Caco-2 (cell line): ENCODE results near the gene IFNA1. TPM values are rescaled to one million over a fixed set of nuclear protein-coding genes. Genes with fewer than 3 reads are reported as not detected.
"Not testable (repeated sequence)": the region's sequence is repeated elsewhere in the genome, so short reads cannot be mapped to it uniquely, and the experiment has no call there.

Experiments
- BruUV-seq: library from RNA; stranded (reverse); fragments of 400-500 nt; replicated peaks from 2 replicates; lab custom pipeline; 2021; lab: Mats Ljungman, UMichigan
- CTCF ChIA-PET: fragments of 300-600 bp; sonication (Branson Sonifier 250); formaldehyde crosslinking; loops from one replicate; lab custom pipeline; 2022; ENCODE audit warnings: antibody characterized with exemption; lab: Charles Lee
- POLR2A ChIA-PET: fragments of 300-600 bp; sonication (Branson Sonifier 250); formaldehyde crosslinking; loops from one replicate; lab custom pipeline; 2022; ENCODE audit warnings: antibody characterized with exemption; lab: Charles Lee
- DNase-seq, 2 experiments: peaks; one replicate each; pipeline versions ENCODE4 v3.0.0 to v3.0.0-alpha.2; 2020 to 2022
- H3K27me3 ChIP-seq: replicated peaks from 2 replicates; pipeline ENCODE4 v1.6.0; 2011; ENCODE audit warnings: low read length; ENCODE audit not compliant: control insufficient read depth, insufficient read depth
- H3K36me3 ChIP-seq: 2 replicates; pipeline ENCODE4 v1.5.1; 2011; ENCODE audit warnings: low read length; ENCODE audit not compliant: control insufficient read depth, insufficient read depth
- H3K4me1 ChIP-seq: fragments of 250-450 bp; sonication (Bioruptor Pico); 2 replicates; pipeline ENCODE4 v1.5.1; 2020; ENCODE audit warnings: mild to moderate bottlenecking
- H3K4me3 ChIP-seq: 2 replicates; pipeline ENCODE4 v1.5.1; 2011; ENCODE audit warnings: low read depth, mild to moderate bottlenecking, control low read depth, low read length
- H3K9me3 ChIP-seq: fragments of 250-450 bp; sonication (Bioruptor Pico); 2 replicates; pipeline ENCODE4 v1.5.1; 2020; ENCODE audit warnings: mild to moderate bottlenecking, moderate library complexity
- H3K27ac Mint-ChIP-seq: one replicate; pipeline ENCODE4 v1.8.0; 2022; ENCODE audit warnings: mixed read lengths; ENCODE audit not compliant: unreplicated experiment
- H3K27me3 Mint-ChIP-seq: one replicate; pipeline ENCODE4 v1.8.0; 2022; ENCODE audit warnings: mixed read lengths; ENCODE audit not compliant: insufficient read depth, unreplicated experiment
- H3K36me3 Mint-ChIP-seq: one replicate; pipeline ENCODE4 v1.8.0; 2022; ENCODE audit warnings: mild to moderate bottlenecking, mixed read lengths; ENCODE audit not compliant: insufficient read depth, unreplicated experiment
- H3K4me1 Mint-ChIP-seq: one replicate; pipeline ENCODE4 v1.8.0; 2022; ENCODE audit warnings: low read depth, mixed read lengths; ENCODE audit not compliant: unreplicated experiment
- H3K4me3 Mint-ChIP-seq: one replicate; pipeline ENCODE4 v1.8.0; 2022; ENCODE audit warnings: mild to moderate bottlenecking, moderate library complexity, mixed read lengths; ENCODE audit not compliant: unreplicated experiment
- H3K9me3 Mint-ChIP-seq: one replicate; pipeline ENCODE4 v1.8.0; 2022; ENCODE audit warnings: mixed read lengths; ENCODE audit not compliant: unreplicated experiment
- CTCF ChIP-seq, 2 experiments: fragments of 200-600 bp in 1 of 2; IDR thresholded peaks; 1 replicate in 1 of 2; 2 replicates in 1 of 2; pipeline versions ENCODE4 v1.5.1 to v1.8.0; 2011 to 2022; ENCODE audit warnings: antibody characterized with exemption in 1 of 2, control low read depth in 1 of 2, inconsistent platforms in 1 of 2, low read depth in 1 of 2, low read length in 1 of 2, mild to moderate bottlenecking in 1 of 2, moderate library complexity in 1 of 2; ENCODE audit not compliant: insufficient read depth in 1 of 2, severe bottlenecking in 1 of 2, unreplicated experiment in 1 of 2
- intact Hi-C: fragments of 100-400 bp; cut with micrococcal nuclease; formaldehyde crosslinking; loops from one replicate; pipeline ENCODE4 v1.10.0; 2022; ENCODE audit not compliant: unreplicated experiment
- total RNA-seq: library from RNA; stranded (reverse); gene quantifications from 2 replicates; pipeline ENCODE4 v1.2.3, GENCODE V29; 2022

IFNA1 gene
- total RNA-seq, 1 experiment from 2014 or later, result not detected

DNA sequence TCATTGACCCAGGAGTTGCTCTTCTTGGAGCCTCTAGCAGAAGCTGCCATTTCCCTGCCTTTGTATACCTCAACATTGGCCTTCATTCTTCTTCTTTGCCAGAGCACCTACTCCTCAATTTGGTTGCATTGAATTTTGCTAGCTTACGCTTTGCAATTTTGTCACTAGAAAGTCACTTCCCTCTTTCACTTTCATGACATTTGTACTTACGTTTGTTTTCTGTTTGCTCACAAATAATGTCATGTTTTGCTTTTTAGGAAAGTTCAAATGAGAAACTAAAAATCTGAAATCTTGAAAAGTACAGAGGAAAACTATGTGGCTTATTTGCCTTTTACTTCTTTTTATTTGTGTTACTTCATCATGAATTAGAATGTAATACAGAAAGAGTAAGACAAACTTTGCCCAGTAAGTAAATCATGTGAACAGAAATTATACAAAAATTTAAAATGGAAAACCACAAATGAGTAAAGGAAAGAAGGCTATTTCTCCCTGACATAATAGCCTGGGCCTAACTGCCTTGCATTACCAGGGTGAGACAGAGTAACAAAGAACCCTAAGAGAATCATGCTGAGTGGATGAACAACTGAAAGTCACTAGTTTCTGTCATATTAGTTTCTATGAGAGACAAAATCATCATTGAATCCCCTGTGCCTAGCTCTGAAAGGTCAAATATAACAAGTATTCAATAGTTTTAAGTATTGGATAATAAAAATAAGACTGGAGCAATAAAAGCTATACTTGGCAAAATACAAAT, 7.4 kb upstream of the IFNA1 start:
- BruUV-seq, result no TSS peak
- H3K27me3 Mint-ChIP-seq, result peaks cover 2% of the 10 kb centered on the region
- H3K4me3 Mint-ChIP-seq, result no peak overlapping the region
- POLR2A ChIA-PET, result no interaction called here
- no peak for TF ChIP-seq CTCF (IDR thresholded peaks at IDR 0.05; ENCODE audit: insufficient read depth in 1 of 2, low read depth in 1 of 2, low read length in 1 of 2, severe bottlenecking in 1 of 2, unreplicated experiment in 1 of 2)
- CTCF ChIA-PET, result no interaction called here
- intact Hi-C loops, result no loop called here
- no peak overlapping the region for H3K4me3 ChIP-seq
- H3K9me3 Mint-ChIP-seq, result no peaks in the 10 kb centered on the region
- no peaks in the 10 kb centered on the region for H3K4me1 ChIP-seq
- no peaks in the 10 kb centered on the region for H3K4me1 Mint-ChIP-seq
- H3K9me3 ChIP-seq, result no peaks in the 10 kb centered on the region
- H3K27ac Mint-ChIP-seq, result no peak overlapping the region
- no peak for DNase-seq
- H3K36me3 ChIP-seq, result no peaks in the 10 kb centered on the region
- H3K27me3 ChIP-seq, result no peaks in the 10 kb centered on the region
- no peaks in the 10 kb centered on the region for H3K36me3 Mint-ChIP-seq

- H3K27me3 ChIP-seq, result no peaks in the 10 kb centered on the region
- no peak overlapping the region for H3K4me3 Mint-ChIP-seq
- TF ChIP-seq CTCF (IDR thresholded peaks at IDR 0.05; ENCODE audit: insufficient read depth in 1 of 2, low read depth in 1 of 2, low read length in 1 of 2, severe bottlenecking in 1 of 2, unreplicated experiment in 1 of 2), result peak; percentile 26 to 48
- no peak overlapping the region for H3K4me3 ChIP-seq
- no TSS peak for BruUV-seq
- DNase-seq, result peak in 1 of 2 experiments; percentile 45
- H3K36me3 Mint-ChIP-seq, result no peaks in the 10 kb centered on the region
- no peaks in the 10 kb centered on the region for H3K9me3 ChIP-seq
- H3K27ac Mint-ChIP-seq, result no peak overlapping the region
- H3K4me1 Mint-ChIP-seq, result no peaks in the 10 kb centered on the region
- H3K27me3 Mint-ChIP-seq, result peaks cover 2% of the 10 kb centered on the region
- no peaks in the 10 kb centered on the region for H3K4me1 ChIP-seq
- intact Hi-C loops, result loop anchor here (1.0 kb wide), 2 partner anchors 21 to 355 kb away; no protein-coding TSS in a partner anchor
- ChIA-PET POLR2A (no interaction called here), CTCF (interaction anchor here (1.0 to 2.5 kb wide), 13 partner anchors 10 to 354 kb away, joined by 3 to 38 read pairs (median 5); no protein-coding TSS in a partner anchor)
- H3K9me3 Mint-ChIP-seq, result no peaks in the 10 kb centered on the region
- no peaks in the 10 kb centered on the region for H3K36me3 ChIP-seq
Observed at GRCh38 chr9:21434202-21435014, 5.8 kb upstream of the IFNA1 start.

DNA sequence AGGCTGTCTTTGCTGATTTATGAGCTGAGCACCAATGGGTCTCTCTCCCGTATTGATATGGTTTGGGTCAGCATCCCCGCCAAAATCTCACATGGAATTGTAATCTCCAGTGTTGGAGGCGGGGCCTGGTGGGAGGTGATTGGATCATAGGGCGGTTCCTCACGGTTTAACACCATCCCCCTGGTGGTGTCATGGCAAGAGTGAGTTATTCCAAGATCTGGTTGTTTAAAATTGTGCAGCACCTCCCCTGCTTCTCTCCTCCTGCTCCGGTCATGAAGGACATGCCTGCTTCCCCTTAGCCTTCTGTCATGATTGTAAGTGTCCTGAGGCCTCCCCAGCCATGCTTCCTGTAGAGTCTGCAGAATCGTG, 5.2 kb upstream of the IFNA1 start:
- H3K27me3 Mint-ChIP-seq, H3K9me3 Mint-ChIP-seq, H3K36me3 ChIP-seq, DNase-seq, H3K4me3 Mint-ChIP-seq, H3K9me3 ChIP-seq, H3K4me3 ChIP-seq, POLR2A ChIA-PET, BruUV-seq, intact Hi-C loops, H3K27me3 ChIP-seq, H3K4me1 Mint-ChIP-seq, H3K27ac Mint-ChIP-seq, H3K36me3 Mint-ChIP-seq, H3K4me1 ChIP-seq: not testable (repeated sequence)
- CTCF ChIA-PET, result interaction anchor here (1.0 to 2.5 kb wide), 13 partner anchors 9 to 354 kb away, joined by 3 to 38 read pairs (median 5); no protein-coding TSS in a partner anchor
